GM10266 (cell line): ENCODE results near the gene SLC6A20.
"Not testable (repeated sequence)": the region's sequence is repeated elsewhere in the genome, so short reads cannot be mapped to it uniquely, and the experiment has no call there.

Source experiments
- DNase-seq: peaks from one replicate; pipeline ENCODE4 v3.0.0; 2012; ENCODE audit errors: extremely low spot score
- CTCF ChIP-seq: IDR thresholded peaks from 2 replicates; pipeline ENCODE4 v1.5.1; 2012; ENCODE audit warnings: mild to moderate bottlenecking, low read depth; ENCODE audit not compliant: control insufficient read depth, insufficient read depth; ENCODE audit errors: missing control alignments

Gene SLC6A20

DNA sequence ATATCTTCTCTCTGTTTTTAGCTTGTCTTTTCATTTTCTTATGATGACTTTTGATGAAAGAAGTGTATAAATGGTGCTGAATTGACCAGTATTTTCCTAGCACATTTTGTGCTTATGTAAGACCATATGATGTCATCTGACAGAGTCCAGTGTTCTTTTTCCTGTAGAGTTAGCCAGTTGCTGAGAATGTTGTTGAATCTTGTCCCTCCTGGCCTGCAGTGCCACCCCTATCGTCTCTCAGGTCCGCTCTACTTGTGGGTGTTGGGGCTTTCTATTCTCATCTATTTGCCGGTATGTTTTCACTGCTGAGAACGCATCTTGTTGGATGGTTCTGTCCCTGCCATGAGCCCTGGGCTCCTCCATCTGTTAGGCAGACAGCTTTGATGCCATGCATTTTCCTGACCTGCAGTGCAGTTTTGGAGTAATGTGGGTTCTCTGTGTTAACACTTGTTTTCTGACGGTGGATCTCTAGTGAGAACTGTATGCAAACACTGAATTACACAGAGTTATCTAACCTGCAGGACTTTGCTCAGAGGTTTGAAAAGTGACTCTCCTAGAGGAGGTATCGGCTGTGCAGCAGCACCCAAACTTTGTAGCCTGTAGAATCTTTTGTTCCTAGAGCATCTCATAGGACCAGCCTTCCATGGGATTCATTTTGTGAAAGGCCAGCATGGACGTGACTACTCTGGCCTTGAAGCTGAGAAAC lies 44.6 kb downstream of the SLC6A20 start:
- TF ChIP-seq CTCF, result no peak
- DNase-seq, result no peak

- no peak for TF ChIP-seq CTCF
- DNase-seq, result no peak
Measured at GRCh38 chr3:45749880-45750279, 46.5 kb downstream of the SLC6A20 start.

DNA sequence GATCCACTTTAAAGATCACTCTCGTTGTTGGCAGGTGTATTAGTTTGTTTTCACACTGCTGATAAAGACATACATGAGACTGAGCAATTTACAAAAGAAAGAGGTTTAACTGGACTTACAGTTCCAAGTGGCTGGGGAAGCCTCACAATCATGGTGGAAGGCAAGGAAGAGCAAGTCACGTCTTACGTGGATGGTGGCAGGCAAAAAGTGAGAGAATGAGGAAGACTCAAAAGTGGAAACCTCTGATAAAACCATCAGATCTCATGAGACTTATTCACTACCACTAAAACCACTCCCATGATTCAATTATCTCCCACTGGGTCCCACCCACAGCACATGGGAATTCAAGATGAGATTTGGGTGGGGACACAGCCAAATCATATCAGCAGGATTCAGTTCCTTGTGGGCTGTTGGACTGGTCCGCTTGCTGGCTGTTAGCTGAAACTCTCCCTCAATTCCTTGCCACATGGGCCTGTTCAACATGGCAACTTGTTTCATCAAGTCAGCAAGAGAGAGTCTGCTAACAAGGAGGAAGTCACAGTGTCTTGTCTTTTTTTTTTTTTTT lies 47.2 kb downstream of the SLC6A20 start:
- not testable (repeated sequence) for DNase-seq

DNA sequence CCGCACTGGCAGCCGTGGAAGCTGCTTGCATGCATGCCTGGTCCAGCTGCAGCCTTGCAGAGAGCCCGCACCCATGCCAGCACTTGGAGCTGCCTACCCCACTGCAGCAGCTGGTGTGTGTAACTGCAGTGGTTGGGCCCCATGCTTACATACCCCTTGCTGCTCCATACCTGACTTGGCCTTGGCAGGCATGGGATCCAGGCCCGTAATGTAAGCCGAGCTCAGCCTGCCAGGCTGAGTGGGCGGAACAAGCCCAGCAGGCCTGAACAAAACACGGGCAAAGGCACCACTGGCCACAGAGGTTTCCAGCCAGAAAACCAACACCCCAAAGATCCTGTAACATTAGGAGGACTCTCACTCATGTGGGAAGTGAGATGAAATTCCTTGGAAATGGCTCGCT lies 48.3 kb downstream of the SLC6A20 start:
- no peak for DNase-seq
- TF ChIP-seq CTCF, result no peak

DNA sequence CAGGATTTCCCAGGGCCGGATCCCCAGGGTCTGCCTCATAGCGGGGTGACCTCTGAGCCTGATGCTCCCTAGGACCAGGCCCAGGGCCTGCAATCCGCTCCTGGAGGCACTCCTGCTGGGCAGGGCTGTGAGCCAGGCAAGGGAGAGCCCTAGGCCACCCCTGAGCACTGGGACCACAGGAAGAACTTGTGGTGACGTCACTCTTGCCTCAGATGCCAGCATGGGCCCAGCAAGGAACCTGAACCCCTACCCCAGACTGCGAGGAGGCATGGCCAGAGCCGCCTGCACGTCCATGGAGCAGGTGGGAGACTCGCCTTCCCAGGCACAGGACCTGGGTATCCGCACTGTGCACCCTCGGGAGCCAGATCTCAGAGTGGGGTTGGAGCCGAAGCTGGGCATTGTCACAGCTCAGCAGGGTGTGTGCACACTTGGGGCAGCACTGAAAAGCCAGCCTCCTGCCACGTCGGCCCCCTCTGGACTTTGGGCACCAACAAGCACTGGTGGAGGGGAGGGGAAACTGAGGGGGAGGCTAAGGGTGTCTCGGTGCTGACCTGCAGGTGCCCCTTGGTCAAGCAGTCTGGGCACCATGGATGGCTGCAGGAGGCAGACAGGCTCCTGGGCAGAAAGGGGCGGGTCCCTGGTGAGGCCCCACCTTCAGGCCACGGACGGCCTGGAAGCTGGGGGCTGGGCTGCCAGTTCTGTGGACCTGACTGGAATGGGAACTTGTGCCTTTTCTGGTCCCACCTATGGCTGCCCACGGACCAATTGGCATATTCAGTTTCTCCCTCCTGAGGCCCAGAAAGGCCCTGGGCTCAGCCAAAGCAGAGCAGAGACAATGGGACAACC lies 49.3 kb downstream of the SLC6A20 start:
- no peak for TF ChIP-seq CTCF
- DNase-seq, result no peak

GRCh38 chr3:45746165-45746776 lies 50.1 kb downstream of the SLC6A20 start:
- DNase-seq, result no peak
- no peak for TF ChIP-seq CTCF

- no peak for DNase-seq
- TF ChIP-seq CTCF, result no peak
Measured at GRCh38 chr3:45742461-45743089, 53.8 kb downstream of the SLC6A20 start.
